AG20443 (cell line): ENCODE data around the gene SOD1.

Experiments
- DNase-seq: peaks from one replicate; pipeline ENCODE4 v3.0.0; 2012; ENCODE audit warnings: low spot score, mixed read lengths

Gene SOD1

DNA sequence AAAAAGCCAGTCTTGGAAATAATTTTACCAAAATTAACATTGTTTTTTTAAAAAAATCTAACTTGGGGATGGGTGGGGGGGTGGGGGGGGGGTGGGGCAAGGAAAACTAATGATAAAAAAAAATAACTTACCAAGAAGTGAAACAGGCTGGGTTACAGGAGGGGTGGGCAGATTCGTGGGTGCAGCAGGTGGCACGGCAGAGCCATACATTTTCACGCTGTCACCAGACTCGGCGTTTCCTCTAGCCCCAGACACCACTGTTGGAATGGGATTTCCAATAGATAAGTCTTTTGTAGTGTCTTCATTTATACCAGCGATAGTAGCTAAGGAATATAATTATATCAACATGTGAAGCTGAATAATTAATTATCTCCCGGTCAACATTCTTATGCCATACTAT is 25.4 kb downstream of the SOD1 start:
- no peak for DNase-seq

DNA sequence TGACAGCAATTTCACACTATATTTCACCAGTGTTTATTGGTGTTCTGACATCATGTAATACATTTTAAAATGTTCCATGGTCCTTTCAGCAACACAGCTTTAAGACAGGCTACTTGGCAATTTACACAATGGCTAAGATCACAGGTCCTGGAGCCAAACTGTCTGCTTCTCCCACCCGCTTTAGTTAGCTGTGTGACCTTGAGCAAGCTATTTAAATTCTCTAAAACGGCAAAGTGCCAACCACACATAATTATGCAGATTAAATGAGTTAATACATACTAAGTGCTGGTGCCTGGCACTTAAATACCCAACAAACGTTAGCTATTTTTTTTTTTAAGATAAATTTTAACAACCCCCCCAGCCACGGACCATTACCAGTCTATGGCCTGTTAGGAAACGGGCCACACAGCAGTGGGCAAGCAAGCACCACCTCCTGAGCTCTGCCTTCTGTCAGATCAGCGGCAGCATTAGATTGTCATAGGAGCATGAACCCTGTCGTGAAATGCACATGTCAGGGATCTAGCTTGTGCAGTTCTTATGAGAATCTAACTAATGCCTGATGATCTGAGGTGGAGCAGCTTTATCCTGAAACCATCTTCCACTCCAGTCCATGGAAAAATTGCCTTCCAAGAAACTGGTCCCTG is 26.9 kb downstream of the SOD1 start:
- no peak for DNase-seq

DNA sequence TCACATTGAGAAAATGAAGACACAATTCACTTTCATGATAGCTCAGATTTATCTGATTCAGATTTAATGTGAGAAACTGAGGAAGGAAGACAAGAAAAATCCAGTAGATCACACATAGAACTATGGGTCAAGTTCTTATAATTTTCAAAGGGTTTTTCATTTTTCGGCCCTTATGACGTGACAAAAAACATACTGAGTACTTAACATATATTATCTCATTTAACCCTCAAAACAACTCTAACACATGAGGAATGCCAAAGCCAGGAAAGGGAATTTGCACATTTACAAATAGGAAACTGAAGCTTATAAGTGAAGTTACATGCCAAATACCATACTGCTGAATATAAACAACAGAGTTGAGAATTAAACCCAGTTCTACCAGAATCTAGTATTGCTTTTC is 27.6 kb downstream of the SOD1 start:
- no peak for DNase-seq

- DNase-seq, result no peak
Measured at GRCh38 chr21:31688603-31689368, 29.3 kb downstream of the SOD1 start.

GRCh38 chr21:31693222-31693621 is 33.7 kb downstream of the SOD1 start:
- DNase-seq, result no peak

DNA sequence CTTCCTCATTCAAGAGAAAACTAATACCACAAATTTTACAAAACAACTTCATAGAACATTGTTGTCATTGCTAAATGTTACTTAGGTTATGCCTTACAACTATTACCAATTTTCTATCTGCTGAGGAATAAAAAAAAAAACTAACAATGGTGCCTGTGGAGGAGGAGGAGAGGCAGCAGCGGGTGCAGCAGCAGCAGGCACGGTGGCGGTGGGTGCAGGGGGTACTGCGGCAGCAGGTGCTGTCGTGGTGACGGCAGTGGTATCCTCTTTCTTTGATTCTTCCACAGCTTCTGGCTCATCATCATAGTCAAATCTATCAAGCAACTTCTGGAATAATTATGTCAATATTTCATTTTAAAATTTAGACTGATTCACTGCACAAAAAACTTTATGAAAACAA is 36.9 kb downstream of the SOD1 start:
- DNase-seq, result no peak

DNA sequence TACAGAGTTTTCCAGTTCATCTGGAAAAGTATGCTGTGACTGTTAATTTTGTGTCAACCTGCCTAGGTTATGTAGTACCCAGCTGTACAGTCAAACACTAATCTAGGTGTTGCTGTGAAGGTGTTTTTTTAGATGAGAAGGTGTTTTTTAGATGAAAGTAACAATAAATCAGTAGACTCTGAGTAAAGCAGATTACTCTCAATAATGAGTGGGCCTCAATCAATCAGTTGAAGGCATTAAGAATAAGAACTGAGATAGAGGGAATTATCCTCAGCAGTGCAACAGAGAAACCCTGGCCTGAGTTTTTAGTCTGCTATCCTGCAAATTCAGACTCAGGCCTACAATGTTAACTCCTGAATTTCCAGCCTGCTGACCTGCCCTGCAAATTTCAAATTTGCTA is 39.0 kb downstream of the SOD1 start:
- no peak for DNase-seq

- no peak for DNase-seq
Measured at GRCh38 chr21:31700040-31700439, 40.5 kb downstream of the SOD1 start.

- DNase-seq, result no peak
Measured at GRCh38 chr21:31706562-31706961, 47.1 kb downstream of the SOD1 start.

DNA sequence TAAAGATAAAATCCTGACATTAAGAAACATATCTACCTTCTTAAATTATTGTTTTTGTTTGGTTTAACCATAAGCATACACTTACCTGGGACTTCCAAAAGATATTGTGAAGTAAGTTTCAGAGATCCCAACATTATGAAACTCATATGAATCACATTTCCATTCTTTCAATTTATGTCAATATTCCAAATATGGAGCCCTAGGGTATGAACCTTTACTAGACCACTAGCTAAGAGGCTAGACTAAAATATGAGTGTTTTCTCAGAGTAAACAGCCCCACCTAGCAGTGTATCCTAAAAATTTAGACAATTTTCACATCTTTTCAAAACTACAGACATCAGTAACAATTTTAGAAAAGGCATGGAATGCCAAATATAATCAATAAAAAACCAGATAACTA is 48.0 kb downstream of the SOD1 start:
- DNase-seq, result no peak

DNA sequence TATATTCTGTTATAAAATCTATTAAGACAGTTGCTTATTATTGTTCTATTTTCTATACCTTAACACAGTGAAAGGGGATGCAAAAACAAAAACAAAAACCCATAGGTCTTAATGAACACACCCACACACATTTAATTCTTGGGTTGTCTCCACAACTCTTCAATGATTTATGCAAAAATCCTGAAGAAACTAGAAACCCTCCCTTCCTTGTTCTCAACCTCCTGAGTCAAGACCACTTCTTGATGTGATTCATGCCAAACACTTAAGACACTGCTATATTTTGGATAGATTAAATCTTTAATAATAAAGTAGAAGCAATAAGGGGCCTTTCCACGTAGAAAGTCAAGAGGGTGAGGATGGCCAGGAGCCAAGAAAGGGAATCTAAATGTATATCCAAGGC is 49.0 kb downstream of the SOD1 start:
- no peak for DNase-seq

DNA sequence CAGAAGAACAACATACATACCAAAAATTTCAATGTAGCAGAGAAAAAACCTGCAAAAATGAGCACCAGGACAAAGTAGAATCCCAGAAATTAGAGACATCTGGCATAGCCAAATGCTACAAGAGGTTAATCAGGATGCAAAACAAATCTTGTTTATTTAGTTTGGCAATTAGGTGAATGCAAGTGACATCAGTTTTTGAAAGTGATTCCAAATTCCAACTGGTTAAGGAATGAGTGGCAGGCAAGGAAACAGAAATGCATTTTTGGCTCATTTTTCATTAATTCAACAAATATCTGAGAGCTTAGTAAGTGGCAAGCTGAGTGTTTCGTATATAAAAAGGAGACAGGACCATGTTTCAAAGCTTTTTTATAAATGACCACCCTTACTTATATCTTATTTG is 51.1 kb downstream of the SOD1 start:
- DNase-seq, result peak; percentile 60

GRCh38 chr21:31711326-31711725 is 51.8 kb downstream of the SOD1 start:
- DNase-seq, result no peak

- no peak for DNase-seq
Measured at GRCh38 chr21:31711745-31712285, 52.3 kb downstream of the SOD1 start.

DNA sequence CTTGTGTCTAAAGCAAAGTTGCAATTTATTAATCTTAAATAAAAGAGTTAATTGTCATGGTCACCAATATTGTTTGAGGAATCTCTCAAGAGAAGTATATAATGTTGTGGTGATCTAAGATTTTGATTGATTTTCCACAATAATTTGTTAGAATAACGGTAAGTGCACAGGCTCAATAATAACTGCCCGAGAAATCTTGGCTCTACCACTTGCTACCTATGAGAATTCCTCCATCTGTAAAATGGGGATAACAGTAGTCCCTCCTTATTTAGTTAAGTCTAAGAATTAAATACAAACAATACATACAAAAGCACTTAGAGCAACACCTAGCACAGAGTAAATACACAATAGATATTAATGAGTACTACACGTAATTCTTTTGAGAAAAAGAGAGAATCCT is 53.6 kb downstream of the SOD1 start:
- no peak for DNase-seq

- DNase-seq, result no peak
Measured at GRCh38 chr21:31713973-31714740, 54.7 kb downstream of the SOD1 start.

DNA sequence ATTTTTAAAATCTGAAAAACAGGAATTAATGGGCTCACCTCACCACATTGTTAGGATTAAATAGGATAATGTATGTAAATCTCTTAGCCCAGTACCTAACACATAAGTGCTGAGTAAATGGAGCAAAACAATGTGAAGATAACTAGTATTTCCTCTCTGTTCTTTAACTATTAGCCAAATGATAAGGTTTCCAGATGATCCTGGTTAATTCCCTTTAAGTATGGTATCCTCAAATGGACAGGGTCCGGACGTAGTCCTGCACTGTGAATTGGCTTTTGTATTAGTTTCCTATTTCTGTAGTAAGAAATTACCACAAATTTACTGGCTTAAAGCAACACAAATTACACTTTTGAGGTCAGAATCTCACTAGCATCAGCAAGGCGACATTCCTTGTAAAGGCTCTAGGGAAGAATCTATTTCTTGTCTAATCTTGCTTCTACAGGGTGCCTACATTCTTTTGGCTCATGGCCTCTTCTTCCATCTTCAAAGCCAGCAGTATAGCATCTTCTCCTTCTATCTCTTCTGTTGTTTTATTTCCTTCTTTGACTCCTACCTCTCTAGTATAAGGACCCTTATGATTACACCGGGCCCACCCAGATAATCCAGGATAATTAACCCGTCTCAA is 55.4 kb downstream of the SOD1 start:
- DNase-seq, result no peak

DNA sequence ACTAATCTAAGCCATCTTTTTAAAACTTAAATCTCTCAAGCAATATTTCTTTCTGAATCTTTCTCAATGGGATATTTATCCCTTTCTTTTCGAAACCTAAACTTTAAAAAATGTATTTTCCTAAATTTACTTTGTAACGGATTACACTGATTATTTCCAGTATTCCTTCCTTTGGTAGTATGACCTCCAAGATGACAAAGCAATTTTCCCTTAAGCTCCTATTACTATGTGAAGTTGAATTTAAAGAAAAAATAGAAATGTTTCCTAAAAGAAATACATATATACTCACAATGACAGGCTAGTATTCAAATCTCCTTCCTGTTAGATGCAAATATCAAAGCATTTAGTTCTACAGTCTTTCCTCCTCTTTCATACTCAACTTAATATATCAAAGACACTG is 56.6 kb downstream of the SOD1 start:
- no peak for DNase-seq
